ENCODE data around the gene ZMYND10.

DNA sequence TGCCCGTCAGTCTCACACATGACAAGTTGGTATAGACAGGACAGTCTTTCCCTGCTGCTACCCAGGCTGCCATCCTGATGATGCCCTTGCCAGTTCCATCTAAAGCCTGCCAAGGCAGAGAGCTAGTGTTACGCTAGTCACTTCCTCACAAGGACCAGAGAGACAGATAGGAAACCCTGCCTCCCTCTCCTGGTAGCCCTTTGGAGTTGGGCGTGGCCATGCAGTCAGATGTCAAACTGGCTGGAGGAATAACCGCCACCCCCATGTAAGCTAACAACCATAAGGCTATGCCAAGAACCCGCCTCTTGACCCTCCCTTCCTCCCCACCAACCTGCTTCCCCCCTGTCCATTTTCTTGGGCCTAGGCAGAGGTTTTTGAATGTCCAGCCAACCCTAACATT is 11.0 kb upstream of the ZMYND10 start:
- TF ChIP-seq, protein P1, sequence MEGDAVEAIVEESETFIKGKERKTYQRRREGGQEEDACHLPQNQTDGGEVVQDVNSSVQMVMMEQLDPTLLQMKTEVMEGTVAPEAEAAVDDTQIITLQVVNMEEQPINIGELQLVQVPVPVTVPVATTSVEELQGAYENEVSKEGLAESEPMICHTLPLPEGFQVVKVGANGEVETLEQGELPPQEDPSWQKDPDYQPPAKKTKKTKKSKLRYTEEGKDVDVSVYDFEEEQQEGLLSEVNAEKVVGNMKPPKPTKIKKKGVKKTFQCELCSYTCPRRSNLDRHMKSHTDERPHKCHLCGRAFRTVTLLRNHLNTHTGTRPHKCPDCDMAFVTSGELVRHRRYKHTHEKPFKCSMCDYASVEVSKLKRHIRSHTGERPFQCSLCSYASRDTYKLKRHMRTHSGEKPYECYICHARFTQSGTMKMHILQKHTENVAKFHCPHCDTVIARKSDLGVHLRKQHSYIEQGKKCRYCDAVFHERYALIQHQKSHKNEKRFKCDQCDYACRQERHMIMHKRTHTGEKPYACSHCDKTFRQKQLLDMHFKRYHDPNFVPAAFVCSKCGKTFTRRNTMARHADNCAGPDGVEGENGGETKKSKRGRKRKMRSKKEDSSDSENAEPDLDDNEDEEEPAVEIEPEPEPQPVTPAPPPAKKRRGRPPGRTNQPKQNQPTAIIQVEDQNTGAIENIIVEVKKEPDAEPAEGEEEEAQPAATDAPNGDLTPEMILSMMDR (conservative IDR thresholded peaks at IDR 0.05; ENCODE audit: low read depth in 2 of 2) = no peak
- no peak for TF ChIP-seq POLR2AphosphoS5 (IDR thresholded peaks at IDR 0.05; ENCODE audit: low read depth)
- TF ChIP-seq EZH2 (IDR thresholded peaks at IDR 0.05; ENCODE audit: low read depth, unreplicated experiment) = no peak
- no peak for TF ChIP-seq EZH2phosphoT487 (IDR thresholded peaks at IDR 0.05; ENCODE audit: unreplicated experiment)
- TF ChIP-seq, protein P2, sequence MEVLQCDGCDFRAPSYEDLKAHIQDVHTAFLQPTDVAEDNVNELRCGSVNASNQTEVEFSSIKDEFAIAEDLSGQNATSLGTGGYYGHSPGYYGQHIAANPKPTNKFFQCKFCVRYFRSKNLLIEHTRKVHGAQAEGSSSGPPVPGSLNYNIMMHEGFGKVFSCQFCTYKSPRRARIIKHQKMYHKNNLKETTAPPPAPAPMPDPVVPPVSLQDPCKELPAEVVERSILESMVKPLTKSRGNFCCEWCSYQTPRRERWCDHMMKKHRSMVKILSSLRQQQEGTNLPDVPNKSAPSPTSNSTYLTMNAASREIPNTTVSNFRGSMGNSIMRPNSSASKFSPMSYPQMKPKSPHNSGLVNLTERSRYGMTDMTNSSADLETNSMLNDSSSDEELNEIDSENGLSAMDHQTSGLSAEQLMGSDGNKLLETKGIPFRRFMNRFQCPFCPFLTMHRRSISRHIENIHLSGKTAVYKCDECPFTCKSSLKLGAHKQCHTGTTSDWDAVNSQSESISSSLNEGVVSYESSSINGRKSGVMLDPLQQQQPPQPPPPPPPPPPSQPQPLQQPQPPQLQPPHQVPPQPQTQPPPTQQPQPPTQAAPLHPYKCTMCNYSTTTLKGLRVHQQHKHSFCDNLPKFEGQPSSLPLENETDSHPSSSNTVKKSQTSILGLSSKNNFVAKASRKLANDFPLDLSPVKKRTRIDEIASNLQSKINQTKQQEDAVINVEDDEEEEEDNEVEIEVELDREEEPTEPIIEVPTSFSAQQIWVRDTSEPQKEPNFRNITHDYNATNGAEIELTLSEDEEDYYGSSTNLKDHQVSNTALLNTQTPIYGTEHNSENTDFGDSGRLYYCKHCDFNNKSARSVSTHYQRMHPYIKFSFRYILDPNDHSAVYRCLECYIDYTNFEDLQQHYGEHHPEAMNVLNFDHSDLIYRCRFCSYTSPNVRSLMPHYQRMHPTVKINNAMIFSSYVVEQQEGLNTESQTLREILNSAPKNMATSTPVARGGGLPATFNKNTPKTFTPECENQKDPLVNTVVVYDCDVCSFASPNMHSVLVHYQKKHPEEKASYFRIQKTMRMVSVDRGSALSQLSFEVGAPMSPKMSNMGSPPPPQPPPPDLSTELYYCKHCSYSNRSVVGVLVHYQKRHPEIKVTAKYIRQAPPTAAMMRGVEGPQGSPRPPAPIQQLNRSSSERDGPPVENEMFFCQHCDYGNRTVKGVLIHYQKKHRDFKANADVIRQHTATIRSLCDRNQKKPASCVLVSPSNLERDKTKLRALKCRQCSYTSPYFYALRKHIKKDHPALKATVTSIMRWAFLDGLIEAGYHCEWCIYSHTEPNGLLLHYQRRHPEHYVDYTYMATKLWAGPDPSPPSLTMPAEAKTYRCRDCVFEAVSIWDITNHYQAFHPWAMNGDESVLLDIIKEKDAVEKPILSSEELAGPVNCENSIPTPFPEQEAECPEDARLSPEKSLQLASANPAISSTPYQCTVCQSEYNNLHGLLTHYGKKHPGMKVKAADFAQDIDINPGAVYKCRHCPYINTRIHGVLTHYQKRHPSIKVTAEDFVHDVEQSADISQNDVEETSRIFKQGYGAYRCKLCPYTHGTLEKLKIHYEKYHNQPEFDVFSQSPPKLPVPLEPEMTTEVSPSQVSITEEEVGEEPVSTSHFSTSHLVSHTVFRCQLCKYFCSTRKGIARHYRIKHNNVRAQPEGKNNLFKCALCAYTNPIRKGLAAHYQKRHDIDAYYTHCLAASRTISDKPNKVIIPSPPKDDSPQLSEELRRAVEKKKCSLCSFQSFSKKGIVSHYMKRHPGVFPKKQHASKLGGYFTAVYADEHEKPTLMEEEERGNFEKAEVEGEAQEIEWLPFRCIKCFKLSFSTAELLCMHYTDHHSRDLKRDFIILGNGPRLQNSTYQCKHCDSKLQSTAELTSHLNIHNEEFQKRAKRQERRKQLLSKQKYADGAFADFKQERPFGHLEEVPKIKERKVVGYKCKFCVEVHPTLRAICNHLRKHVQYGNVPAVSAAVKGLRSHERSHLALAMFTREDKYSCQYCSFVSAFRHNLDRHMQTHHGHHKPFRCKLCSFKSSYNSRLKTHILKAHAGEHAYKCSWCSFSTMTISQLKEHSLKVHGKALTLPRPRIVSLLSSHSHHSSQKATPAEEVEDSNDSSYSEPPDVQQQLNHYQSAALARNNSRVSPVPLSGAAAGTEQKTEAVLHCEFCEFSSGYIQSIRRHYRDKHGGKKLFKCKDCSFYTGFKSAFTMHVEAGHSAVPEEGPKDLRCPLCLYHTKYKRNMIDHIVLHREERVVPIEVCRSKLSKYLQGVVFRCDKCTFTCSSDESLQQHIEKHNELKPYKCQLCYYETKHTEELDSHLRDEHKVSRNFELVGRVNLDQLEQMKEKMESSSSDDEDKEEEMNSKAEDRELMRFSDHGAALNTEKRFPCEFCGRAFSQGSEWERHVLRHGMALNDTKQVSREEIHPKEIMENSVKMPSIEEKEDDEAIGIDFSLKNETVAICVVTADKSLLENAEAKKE (CRISPR knock-in tag; IDR thresholded peaks at IDR 0.05) = no peak

Data from GM23338 (cell line).